Progenitor cell of endocrine pancreas (in vitro differentiated cells): ENCODE results near the gene OSBPL6. TPM values are rescaled to one million over a fixed set of nuclear protein-coding genes. Genes with fewer than 3 reads are reported as not detected.

Experiments
- DNase-seq: peaks from one replicate; pipeline ENCODE4 v3.0.0; 2021; ENCODE audit warnings: low spot score; ENCODE audit not compliant: unreplicated experiment
- H3K27ac Mint-ChIP-seq: 2 replicates; pipeline ENCODE4 v1.8.0; 2021; ENCODE audit warnings: mild to moderate bottlenecking, moderate library complexity, mixed read lengths
- H3K27me3 Mint-ChIP-seq: 2 replicates; pipeline ENCODE4 v1.8.0; 2021; ENCODE audit warnings: mixed read lengths
- H3K36me3 Mint-ChIP-seq: 2 replicates; pipeline ENCODE4 v1.8.0; 2022; ENCODE audit warnings: mixed read lengths; ENCODE audit not compliant: insufficient read depth
- H3K4me1 Mint-ChIP-seq: 2 replicates; pipeline ENCODE4 v1.8.0; 2021; ENCODE audit warnings: low read depth, mixed read lengths
- H3K4me3 Mint-ChIP-seq: 2 replicates; pipeline ENCODE4 v1.8.0; 2021; ENCODE audit warnings: low read depth, mild to moderate bottlenecking, moderate library complexity, mixed read lengths
- H3K9me3 Mint-ChIP-seq: 2 replicates; pipeline ENCODE4 v1.8.0; 2021; ENCODE audit warnings: low read depth, mixed read lengths
- total RNA-seq: library from RNA; stranded (reverse); gene quantifications from 2 replicates; pipeline ENCODE4 v1.2.1, GENCODE V29; 2021
- TF ChIP-seq, protein P1 (sequence below): fragments of 200-600 bp; sonication (generic); IDR thresholded peaks from one replicate; pipeline ENCODE4 v1.5.0; 2021; ENCODE audit warnings: antibody characterized with exemption, mild to moderate bottlenecking; ENCODE audit not compliant: unreplicated experiment

Gene OSBPL6
- total RNA-seq, 1 donor from 2014 or later = 2.4 TPM

DNA sequence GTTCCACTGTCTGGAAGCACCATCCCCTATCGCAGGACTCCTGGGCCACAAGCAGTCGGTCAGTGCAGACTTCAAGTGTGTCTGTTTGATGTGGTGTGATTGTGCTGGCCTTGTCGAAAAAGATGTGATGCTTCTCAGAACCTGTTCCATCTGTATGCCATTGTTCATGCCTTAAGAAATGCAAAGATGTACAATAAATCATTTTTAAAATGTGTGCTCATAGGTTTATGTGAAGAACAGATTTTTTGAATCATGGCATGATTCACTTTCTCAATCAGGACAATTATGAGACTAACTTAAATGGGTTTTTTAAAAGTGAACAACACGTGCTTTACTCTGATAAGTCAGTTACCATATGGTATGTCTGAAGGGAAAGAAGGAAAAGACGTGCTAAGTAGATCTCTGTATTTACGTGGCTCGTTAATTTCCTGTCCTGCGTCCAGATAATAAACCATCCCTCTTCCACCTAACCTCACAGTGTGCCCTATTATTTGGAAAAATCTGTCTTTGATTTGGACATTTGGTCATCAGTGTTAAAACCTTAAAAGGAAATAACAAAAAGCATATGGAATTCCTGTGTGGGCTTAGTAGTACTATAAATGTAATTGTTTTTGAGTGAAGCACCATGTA is 201.7 kb downstream of the OSBPL6 start:
- Mint-ChIP-seq H3K9me3 (no peaks in the 10 kb centered on the region), H3K4me1 (no peaks in the 10 kb centered on the region), H3K4me3 (no peak overlapping the region), H3K27ac (no peak overlapping the region), H3K36me3 (no peaks in the 10 kb centered on the region), H3K27me3 (no peaks in the 10 kb centered on the region)
- no peak for DNase-seq
- TF ChIP-seq, protein P1, sequence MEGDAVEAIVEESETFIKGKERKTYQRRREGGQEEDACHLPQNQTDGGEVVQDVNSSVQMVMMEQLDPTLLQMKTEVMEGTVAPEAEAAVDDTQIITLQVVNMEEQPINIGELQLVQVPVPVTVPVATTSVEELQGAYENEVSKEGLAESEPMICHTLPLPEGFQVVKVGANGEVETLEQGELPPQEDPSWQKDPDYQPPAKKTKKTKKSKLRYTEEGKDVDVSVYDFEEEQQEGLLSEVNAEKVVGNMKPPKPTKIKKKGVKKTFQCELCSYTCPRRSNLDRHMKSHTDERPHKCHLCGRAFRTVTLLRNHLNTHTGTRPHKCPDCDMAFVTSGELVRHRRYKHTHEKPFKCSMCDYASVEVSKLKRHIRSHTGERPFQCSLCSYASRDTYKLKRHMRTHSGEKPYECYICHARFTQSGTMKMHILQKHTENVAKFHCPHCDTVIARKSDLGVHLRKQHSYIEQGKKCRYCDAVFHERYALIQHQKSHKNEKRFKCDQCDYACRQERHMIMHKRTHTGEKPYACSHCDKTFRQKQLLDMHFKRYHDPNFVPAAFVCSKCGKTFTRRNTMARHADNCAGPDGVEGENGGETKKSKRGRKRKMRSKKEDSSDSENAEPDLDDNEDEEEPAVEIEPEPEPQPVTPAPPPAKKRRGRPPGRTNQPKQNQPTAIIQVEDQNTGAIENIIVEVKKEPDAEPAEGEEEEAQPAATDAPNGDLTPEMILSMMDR = no peak

GRCh38 chr2:178397002-178397605 is 202.8 kb downstream of the OSBPL6 start:
- Mint-ChIP-seq H3K4me3 (no peak overlapping the region), H3K9me3 (no peaks in the 10 kb centered on the region), H3K27me3 (no peaks in the 10 kb centered on the region), H3K36me3 (no peaks in the 10 kb centered on the region), H3K4me1 (no peaks in the 10 kb centered on the region), H3K27ac (no peak overlapping the region)
- TF ChIP-seq, protein P1 = peak; percentile 75
- no peak for DNase-seq

DNA sequence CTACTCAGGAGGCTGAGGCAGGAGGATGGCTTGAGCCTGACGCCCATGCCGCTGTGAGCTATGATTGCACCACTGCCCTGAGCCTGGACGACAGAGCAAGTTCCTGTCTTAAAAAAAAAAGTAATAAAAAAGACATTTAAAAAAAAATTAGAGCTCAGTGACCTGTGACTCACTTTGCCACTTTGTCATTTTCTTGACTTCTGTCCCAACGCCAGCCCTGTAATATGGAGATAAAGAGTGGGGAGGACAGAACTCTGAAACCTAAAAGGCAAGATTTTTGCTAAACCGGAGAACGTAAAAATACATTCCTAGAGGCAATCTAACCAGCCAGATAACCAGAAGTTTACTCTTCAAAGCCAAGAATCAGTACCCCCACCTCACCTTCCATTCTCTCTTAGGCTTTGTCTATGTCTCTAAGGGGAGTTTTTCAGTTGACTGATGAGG is 207.7 kb downstream of the OSBPL6 start:
- Mint-ChIP-seq H3K27me3 (no peaks in the 10 kb centered on the region), H3K4me3 (no peak overlapping the region), H3K4me1 (no peaks in the 10 kb centered on the region), H3K36me3 (no peaks in the 10 kb centered on the region), H3K27ac (no peak overlapping the region), H3K9me3 (no peaks in the 10 kb centered on the region)
- DNase-seq = no peak
- TF ChIP-seq, protein P1 = no peak

DNA sequence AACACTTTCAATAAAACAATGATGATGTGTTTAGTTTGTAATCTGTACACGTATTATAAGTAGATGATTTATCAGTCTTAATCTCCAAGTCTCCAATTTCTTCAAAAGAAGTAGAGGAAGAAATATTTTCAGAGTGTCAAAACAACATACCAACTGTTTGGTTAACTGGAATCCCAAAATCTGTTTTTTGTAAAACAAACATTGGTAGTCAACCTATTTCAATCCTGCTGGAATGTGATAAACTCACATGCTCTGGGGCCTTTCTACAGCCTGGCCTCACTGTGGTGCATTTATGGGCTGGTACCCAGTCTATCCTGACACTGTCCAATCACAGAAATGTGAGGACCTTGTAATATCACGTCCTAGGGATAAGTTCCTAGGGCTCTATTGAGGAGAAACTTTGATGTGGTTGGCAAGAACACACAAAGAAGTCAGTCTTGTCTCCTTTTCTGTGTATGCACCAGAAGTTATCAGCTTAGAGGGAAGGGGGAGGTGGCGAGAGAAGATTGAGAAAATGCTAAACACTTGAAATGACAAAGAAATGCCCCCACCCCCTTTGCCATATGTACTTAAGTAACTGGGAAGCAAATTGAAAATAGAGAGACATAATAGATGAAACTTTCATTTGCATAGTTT is 209.5 kb downstream of the OSBPL6 start:
- Mint-ChIP-seq H3K4me3 (no peak overlapping the region), H3K4me1 (no peaks in the 10 kb centered on the region)
- DNase-seq = no peak

GRCh38 chr2:178404368-178404767 is 210.1 kb downstream of the OSBPL6 start:
- no peaks in the 10 kb centered on the region for H3K36me3 Mint-ChIP-seq
- no peaks in the 10 kb centered on the region for H3K27me3 Mint-ChIP-seq
- TF ChIP-seq, protein P1 = no peak
- no peak overlapping the region for H3K27ac Mint-ChIP-seq
- DNase-seq = no peak
- H3K9me3 Mint-ChIP-seq = no peaks in the 10 kb centered on the region
- no peaks in the 10 kb centered on the region for H3K4me1 Mint-ChIP-seq
- H3K4me3 Mint-ChIP-seq = no peak overlapping the region

More for the DNA sequence above, 209.5 kb downstream of the OSBPL6 start:
- Mint-ChIP-seq H3K9me3 (no peaks in the 10 kb centered on the region), H3K27ac (no peak overlapping the region), H3K36me3 (no peaks in the 10 kb centered on the region), H3K27me3 (no peaks in the 10 kb centered on the region)
- TF ChIP-seq, protein P1 = no peak
